Endometrial microvascular endothelial cells (primary cell): ENCODE measurements around the gene TXNDC15. TPM values are rescaled to one million over a fixed set of nuclear protein-coding genes. Genes with fewer than 3 reads are reported as not detected.

ENCODE experiments used
- in situ Hi-C: cut with HindIII; loops from 2 replicates; pipeline ENCODE4 v1.10.0; 2017; ENCODE audit warnings: low sequenced_read_pairs, low pct_unique_long_range_greater_than_20kb; ENCODE audit errors: inconsistent ontology term
- total RNA-seq: library from RNA; depleted of rRNA; stranded (reverse); fragments of >200 nt; gene quantifications from one replicate; pipeline ENCODE4 v1.2.3, GENCODE V29; 2015; ENCODE audit errors: inconsistent ontology term

Gene TXNDC15
- total RNA-seq, 1 donor from 2014 or later, result 141 TPM

DNA sequence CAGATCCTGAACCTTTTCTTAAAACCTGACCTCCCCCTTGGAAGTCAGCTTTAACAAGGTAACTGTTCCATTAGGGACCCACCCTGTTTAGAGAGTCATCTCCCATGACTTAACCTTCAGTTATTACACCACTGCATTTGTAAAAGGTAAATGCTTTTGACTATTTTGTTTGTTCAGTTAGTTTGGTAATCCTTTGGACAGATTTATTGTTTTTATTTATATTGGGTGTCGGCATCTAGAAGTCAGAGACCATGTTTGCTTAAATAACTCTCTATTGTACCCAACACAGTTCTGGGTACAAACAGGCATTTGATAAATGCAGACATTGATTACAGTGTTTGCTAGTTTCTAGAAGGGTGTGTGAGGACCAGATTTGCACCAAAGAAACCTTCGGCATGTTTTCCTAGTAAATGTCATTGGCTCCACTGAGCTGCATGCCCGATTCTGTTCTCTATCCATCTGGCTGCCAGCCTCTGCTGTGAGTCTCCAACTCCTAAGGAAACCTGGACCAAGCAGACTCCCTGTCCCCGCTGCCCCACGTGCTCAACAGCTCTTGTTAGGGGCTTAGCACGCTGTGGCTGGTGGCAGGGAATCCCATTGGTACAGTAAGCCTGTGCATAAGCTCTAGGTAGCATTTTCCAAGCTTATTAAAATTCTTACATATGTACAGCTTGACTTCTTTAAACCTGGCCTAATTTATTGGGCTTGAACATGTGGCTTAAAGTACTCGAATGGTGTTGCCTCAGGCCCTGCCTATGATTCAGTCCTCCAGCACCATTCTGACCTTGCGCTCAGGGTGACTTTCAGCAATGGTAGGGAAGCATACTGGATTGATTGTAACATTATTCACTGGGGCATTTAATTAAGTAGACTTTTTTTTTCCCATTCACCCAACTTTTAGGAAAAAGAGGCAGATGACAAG is 37.4 kb downstream of the TXNDC15 start:
- in situ Hi-C loops, result no loop called here

DNA sequence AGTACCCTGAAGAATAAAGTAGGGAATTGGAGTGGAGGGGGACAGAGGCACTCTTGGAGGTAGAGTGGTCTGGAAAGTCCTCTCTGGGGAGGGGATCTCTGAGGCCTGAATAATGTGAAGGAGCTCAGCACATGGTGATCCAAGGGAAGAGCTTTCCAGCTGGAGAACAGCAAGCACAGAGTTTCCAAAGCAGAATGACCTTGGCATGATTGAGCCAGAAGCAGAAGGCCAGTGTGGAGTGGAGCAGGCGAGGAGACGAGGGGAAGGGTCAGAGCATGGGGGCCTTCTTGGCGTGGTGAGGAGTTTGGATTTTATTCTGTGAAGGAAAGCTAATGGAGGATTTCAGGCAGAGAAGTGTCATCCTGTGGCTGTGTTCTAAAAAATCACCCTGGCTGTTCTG is 39.1 kb downstream of the TXNDC15 start:
- in situ Hi-C loops, result no loop called here

DNA sequence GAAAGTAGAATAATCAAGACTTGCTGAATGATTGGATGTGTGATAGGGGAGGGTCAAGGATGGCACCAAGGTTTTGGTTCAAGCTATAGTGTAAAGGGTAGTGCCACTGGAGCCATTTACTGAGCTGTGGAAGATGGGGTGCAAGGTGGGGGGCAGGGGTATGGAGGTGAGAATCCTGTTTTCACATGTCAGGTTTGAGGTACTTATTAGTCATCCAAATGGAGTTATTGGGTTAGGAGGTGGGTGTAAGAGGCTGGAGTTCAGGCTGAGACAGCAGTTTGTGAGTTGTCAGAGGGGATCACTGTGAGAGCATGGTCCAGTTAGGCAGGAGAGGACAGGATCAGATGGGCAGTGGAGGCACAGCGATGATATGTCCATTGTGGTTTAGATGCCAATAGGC is 39.6 kb downstream of the TXNDC15 start:
- in situ Hi-C loops, result no loop called here

DNA sequence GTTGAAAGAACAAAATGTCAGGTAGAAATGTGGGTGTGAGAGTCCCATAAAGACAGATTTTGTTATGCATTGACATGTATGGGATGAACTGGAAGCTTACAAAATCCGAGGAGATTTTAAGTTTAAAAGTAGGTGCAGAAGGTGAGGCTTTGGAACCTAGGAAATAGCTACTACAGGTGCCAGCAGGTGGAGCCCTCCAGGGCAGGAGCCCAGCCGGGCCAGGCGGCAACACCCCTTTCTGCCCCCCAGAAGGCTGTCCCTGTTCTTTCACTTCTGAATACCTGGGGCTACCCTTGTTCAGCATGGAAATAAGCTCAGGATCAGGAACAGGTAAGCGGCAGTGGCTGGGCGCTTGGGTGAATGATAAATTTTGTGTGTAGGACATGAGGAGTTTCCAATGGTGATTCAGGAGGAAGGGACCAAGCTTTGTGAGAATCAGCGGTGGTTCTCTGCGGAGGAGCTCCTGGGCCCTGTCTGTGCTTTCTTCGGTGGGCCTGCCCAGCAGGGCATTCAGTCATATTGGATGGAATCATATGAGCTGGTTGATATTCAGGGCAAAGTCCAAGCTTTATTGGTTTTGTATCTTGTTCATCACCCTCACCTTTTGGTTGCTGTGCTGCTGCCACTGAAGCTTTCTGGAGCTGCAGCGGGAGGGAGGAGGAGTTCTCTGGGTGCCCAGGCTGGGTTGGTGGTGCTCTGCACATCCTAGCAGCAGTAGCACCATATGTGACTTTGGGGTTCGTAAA is 43.1 kb downstream of the TXNDC15 start:
- in situ Hi-C loops, result no loop called here

DNA sequence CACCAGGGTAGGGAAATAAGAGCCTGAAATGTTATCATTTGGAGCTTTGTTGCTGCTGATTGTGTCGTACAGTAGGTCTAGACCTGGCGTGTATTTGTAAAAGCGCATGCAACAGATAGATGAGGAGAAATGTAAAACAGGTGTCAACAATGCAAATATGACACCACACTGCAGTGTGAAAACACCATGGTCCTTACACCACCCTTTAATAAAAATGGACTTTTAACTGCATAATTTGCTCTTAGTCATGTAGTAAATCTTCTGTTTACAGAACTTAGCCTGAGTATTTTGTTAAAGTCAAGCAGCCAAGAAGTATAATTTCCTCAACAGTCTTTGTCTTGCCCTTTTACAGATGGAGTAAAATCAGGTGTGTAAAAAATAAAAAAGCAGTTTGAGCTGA is 44.7 kb downstream of the TXNDC15 start:
- in situ Hi-C loops, result no loop called here

DNA sequence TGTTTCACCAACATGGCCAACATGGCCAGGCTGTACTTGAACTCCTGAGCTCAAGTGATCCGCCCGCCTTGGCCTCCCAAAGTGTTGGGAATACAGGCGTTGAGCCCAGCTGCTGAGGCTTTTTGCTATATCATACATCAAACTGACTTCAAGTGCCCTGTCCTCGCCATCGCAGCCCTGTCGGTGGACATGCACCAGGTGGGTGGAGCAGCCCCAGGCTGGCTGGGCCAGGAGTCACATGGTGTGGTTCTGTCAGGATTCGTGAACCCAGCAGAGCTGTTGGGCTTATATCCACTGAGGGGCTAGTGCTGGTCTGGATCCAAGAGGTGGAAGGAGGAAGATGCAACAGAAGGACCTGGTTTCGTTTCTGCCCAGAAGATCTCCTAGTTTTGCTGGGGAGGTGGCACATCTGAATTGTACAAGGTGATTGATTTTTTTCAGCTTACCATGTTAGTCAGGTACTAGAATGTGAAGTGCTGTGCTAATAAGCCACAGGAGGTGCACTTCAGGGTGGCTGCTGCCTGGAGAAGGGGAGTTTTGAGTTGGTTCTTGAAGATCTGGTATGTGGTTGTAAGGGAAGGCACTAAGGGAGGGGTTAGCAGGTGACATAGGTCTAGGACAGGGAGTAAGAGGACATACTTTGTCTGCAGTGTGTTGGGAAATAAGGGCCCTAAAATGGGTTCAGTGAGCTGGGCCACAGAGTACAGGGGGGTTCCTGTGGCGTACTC is 46.8 kb downstream of the TXNDC15 start:
- in situ Hi-C loops, result no loop called here

DNA sequence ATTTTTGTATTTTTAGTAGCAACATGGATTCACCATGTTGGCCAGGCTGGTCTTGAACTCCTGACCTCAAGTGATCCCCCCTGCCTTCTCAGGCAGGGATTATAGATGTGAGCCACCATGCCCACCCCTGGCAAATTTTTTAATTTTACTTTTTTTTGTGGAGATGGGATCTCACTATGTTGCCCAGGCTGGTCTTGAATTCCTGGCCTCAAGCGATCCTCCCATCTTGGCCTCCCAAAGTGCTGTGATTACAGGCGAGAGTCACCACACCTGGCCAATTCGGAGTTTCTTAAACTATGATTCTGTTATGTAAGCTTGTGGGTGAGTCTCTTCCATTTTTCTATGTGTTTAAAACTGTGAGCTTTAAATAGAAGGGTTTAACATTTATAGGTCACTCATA is 58.3 kb downstream of the TXNDC15 start:
- in situ Hi-C loops, result no loop called here

DNA sequence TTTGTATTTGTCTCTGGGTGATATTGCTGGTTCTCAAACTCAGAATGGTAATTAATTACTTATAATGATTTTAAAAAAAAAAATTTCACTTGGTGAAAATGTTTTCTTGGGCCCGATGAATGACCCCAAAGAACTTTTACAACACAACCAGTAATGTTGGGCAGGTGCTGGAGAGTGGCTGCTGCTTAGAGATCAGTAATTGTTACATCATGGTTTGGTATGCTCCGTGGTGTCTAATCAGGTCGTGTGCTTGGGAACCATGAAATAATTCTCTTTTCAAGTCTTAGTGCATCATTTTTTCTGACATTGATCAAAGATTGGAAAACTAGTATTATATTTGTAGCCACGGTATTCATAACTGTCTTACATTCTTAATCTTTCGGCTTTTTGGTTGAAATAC is 60.0 kb downstream of the TXNDC15 start:
- in situ Hi-C loops, result no loop called here

DNA sequence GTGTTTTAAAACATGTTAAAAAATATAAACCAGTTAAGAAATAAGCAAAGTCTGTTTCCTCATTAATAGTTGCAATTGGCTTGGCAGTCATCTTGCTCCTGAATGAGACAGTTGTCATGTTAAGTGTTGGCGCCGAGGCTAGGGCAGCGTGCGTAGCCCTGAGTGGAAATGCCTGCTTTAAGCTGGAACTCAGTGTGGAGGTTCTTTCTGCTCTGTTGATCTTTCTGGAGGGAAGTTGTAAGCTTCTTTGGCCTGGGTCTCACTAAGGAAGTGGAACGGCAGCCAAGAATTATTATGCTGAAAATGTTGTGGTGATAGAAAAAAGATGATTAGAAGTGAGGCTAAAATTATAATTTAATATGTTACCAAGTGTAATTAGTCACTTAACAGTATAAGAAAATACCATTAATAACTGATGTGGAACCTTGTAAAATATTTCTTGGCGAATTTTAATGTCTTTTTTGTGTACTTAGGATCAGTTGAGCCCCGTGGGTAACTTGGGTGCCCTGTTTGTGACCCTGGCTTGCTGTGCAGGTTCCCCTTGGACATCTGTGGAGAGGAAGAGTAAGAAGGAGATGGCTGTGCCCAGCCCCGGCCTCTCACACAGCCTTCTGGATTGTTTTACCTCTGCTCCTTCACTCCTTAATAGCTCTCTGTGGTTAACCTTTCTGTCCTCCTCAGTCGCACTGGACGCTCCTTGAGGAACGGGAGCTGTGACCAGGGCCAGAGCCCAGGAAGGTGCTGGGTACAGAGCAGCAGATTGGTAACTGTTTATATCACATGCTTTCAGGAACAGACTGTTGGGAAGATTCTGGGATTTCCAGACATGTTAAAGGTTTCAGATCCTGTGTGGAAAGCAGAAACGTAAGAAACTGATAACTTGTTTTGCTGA is 61.8 kb downstream of the TXNDC15 start:
- in situ Hi-C loops, result no loop called here

DNA sequence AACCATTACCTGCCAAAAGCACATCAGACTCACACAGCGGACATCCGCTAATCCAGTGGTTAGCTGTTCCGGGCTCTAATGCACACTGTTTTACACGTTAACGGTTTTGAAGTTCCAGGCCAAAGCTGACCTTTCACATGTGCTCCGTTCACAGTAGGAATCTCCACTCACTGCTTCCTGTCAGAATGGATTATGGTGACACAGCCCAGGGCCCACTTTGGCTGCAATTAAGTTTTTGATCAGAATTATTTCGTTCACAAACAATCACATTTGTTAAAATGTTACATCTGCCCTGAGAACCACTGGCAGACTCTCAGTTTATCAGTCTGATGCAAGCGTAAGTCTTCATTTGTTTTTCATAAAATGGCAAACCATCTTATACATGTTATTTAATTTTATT is 63.4 kb downstream of the TXNDC15 start:
- in situ Hi-C loops, result no loop called here

DNA sequence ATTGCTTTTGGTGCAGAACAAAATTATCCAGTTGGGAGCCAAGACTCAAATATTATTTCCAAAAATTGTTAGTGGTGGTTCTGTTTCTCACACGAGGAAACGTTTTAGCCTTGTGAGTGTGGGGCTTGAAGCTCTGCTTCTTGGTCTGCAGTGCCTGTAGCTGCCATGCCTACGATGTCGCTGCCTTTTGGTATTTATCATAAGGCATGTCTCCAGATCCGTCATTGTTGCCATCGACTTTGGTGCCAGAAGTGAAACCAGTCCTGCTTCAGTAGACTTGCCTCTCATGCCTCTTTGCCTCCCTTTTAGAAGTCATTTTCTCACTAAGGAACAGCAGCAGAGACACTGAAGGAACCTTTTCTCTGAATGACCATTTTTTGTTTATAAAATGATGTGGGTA is 63.9 kb downstream of the TXNDC15 start:
- in situ Hi-C loops, result no loop called here

DNA sequence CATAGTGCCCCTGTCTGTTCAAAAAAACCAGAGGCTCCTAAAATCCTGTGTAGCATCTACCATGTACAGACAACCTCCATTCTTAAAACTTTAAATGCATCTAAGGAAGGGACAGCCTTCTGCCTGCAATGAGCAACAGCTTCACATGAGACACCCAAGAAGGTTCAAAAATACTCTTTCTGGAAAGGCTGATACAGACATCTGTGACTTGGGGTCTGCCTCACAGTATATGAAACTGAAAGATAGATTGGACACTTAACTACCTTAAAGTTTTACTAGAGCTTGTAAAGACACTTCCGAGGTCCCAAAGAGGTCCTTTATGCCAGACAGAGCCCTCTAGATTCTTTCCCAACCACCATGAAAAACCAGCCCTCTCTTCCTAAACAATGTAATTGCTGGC is 65.3 kb downstream of the TXNDC15 start:
- in situ Hi-C loops, result no loop called here

DNA sequence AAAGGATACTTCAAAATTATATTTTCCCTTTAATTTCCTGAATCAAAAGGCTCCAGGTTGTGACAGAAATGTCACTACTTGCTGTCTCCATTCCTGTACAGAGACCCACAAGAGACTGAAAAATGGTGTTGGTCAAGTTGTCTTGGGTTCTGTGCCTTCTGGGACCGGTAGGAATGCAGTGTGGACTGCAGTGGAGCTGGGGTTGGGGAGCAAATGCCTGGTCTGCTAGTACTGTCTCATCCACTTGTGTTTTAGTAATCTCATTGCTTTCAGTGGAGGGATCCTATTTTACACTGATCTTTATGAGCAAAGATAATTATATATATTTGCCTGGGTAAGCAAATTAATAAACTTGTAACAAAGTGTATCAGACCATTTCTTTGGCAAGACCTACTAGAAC is 69.4 kb downstream of the TXNDC15 start:
- in situ Hi-C loops, result no loop called here

DNA sequence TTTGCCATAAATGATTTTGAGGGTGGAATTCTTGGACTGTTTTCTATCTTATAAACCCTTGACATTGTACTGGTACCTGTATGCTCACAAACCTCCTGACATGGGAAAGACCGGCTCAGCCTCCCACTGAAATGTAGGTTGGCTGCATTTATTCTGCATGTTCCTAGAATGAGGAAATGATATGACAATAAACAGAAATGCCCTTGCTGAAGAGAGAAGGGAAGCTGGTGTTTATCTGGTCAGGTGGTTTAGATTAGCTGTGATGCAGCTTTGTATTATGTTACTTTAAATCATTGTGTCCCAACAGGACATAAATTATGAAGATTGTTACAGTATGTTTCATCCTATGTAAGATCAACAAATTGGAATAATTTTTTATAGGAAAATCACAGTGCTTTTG is 70.5 kb downstream of the TXNDC15 start:
- in situ Hi-C loops, result no loop called here

DNA sequence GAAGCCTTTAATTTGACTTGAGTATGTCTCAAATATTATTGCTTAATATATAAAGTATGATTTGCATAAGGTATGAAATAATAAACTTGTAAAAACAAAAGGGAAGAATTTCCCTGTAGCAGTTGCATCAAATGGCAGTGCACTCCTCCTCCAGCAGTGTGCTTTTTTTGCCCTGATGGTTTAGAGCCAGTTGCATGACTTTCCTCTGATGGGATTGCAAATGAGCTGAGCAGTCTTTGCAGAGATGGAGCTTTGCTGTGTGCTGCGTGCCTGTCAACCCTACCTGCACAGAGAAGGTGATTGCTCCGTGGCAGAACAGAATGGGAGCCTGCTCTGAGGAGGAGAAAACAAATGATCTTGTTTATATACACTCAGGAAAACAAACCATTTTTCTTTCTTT is 70.9 kb downstream of the TXNDC15 start:
- in situ Hi-C loops, result no loop called here

DNA sequence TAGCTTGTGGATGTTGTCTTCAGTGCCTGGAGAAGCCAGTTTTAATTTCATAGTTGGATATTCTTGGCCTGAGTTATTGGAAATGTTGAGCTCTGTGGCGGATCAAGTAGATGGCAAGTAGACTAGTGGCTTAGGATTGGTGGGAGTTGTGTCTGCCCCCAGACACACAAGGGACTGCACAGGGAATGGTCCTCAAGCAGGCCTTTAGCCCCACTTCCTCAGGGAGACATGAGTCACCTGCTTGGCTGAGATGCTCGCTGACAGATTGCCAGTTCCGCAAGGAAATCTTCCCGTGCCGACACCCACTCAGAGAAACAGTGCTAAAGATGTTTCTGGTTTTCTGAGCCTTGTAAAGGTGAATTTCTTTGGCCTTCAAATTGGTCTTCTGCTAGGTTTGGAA is 74.7 kb downstream of the TXNDC15 start:
- in situ Hi-C loops, result no loop called here

DNA sequence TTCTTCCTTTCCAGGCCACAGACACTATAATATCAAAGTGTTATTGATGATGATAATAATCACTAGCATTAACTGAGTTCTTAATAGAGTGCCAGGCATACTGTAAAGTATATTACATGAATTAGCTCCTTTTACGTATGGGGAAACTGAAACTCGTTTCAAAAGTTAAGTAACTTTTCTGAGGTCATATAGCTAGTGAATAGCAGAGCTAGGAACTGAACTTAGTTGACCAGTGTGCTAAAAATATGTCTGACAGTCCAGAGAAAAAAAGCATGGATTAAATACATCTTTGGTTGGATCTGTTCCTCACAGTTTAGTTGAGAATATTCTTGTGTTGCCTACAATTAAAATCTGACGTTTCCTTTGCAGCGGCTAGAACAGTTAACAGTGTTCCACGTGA is 75.1 kb downstream of the TXNDC15 start:
- in situ Hi-C loops, result no loop called here
